ENCODE data around the gene TMEM108. TPM values are rescaled to one million over a fixed set of nuclear protein-coding genes. Genes with fewer than 3 reads are reported as not detected.

The TMEM108 gene
- total RNA-seq, 1 donor from 2014 or later = 2.4 TPM

DNA sequence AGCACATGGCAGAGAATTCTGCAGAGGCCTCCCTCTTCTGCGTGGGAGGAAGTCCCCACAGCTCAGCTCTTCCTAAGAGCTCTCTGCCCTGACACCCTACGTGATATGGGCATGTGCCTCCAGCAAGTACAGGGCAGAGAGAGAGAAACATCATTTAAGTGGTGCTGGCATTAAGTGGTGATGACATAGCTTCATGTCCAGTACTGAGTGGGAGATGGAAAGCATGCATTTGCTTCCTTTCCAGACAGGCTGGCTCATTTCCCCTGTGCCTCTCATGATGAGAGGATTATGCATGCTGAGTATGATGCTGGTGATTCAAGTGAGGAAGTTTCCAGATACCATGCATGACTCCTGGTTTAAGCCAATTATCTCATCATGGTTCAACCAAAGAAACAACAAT, 388.5 kb downstream of the TMEM108 start:
- H3K4me1 ChIP-seq = no peaks in the 10 kb centered on the region
- H3K4me3 ChIP-seq = no peak overlapping the region
- intact Hi-C loops (cut with micrococcal nuclease) = no loop called here
- no peaks in the 10 kb centered on the region for H3K36me3 ChIP-seq
- TF ChIP-seq, protein P1, sequence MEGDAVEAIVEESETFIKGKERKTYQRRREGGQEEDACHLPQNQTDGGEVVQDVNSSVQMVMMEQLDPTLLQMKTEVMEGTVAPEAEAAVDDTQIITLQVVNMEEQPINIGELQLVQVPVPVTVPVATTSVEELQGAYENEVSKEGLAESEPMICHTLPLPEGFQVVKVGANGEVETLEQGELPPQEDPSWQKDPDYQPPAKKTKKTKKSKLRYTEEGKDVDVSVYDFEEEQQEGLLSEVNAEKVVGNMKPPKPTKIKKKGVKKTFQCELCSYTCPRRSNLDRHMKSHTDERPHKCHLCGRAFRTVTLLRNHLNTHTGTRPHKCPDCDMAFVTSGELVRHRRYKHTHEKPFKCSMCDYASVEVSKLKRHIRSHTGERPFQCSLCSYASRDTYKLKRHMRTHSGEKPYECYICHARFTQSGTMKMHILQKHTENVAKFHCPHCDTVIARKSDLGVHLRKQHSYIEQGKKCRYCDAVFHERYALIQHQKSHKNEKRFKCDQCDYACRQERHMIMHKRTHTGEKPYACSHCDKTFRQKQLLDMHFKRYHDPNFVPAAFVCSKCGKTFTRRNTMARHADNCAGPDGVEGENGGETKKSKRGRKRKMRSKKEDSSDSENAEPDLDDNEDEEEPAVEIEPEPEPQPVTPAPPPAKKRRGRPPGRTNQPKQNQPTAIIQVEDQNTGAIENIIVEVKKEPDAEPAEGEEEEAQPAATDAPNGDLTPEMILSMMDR (IDR thresholded peaks at IDR 0.05; ENCODE audit: borderline replicate concordance) = no peak
- peaks cover 58% of the 10 kb centered on the region for H3K27me3 ChIP-seq (ENCODE audit: low read depth)
- no peak overlapping the region for H3K27ac ChIP-seq (replicated peaks)
- DNase-seq = no peak
- H3K9me3 ChIP-seq (replicated peaks) = no peaks in the 10 kb centered on the region

DNA sequence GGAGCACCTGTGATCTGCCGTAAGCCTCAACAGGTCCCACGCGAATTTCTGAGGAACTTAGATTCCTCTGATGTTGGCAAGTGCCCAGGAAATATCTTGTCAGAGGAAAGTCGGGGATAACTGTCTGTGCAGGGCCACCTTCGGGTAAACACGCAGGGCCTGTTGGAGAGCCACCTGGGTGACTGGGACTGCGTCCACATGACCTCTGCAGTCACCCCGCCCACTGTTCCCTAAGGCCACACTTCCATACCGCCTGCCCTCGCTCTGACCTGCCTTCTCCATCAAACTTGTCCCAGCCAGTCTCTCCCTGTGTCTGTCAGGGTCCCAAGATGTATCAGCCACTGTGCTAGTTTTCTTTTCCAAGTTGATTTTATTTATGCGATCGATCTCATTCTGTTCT, 390.4 kb downstream of the TMEM108 start:
- intact Hi-C loops (cut with micrococcal nuclease) = no loop called here
- Histone ChIP-seq H3K27ac (replicated peaks) (no peak overlapping the region), H3K4me3 (no peak overlapping the region), H3K27me3 (ENCODE audit: low read depth) (peaks cover 43% of the 10 kb centered on the region), H3K4me1 (no peaks in the 10 kb centered on the region), H3K9me3 (replicated peaks) (no peaks in the 10 kb centered on the region), H3K36me3 (no peaks in the 10 kb centered on the region)
- TF ChIP-seq, protein P1 (IDR thresholded peaks at IDR 0.05; ENCODE audit: borderline replicate concordance) = no peak
- no peak for DNase-seq

DNA sequence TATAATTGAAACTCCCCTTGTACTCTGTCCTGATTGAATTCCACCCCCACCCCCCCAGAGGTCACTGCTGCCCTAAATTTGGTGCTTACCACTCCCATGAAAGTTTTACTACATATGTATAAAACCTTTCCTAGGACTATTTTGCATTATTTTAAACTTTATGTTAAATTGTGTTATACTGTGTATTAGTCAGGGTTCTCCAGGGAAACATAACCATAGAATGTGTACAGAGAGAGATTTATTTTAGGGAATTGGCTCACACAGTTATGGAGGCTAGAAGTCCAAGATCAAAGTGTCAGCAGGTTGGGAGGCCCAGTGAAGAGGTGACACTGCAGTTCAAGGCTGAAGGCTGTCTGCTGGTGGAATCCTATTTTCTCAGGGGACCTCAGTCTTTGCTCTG, 390.9 kb downstream of the TMEM108 start:
- H3K27me3 ChIP-seq (ENCODE audit: low read depth) = peaks cover 38% of the 10 kb centered on the region
- H3K4me1 ChIP-seq = no peaks in the 10 kb centered on the region
- H3K4me3 ChIP-seq = no peak overlapping the region
- TF ChIP-seq, protein P1 (IDR thresholded peaks at IDR 0.05; ENCODE audit: borderline replicate concordance) = no peak
- DNase-seq = no peak
- intact Hi-C loops (cut with micrococcal nuclease) = no loop called here
- H3K9me3 ChIP-seq (replicated peaks) = no peaks in the 10 kb centered on the region
- H3K36me3 ChIP-seq = no peaks in the 10 kb centered on the region
- no peak overlapping the region for H3K27ac ChIP-seq (replicated peaks)

DNA sequence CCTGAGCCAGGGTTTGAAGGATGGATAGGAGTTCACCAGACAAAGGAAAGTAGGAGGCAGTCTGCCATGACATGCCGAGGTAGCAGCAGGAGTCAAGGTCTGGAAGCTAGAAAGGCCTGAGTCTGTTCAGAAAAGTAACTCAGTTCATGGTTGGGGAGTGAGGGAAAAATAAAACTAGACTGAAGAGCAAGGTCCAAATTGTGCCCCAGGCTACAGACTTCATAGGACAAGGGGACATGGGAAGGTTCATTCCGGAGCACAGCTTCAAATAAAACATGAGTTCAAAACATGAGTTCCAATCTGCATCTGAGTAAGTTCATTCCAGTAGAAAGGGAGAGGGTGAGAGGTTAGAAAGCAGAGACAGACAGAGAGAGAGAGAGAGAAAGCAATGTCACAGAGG, 401.4 kb downstream of the TMEM108 start:
- TF ChIP-seq, protein P1 (IDR thresholded peaks at IDR 0.05; ENCODE audit: borderline replicate concordance) = no peak
- Histone ChIP-seq H3K4me1 (peaks cover 3% of the 10 kb centered on the region), H3K9me3 (replicated peaks) (no peaks in the 10 kb centered on the region), H3K27me3 (ENCODE audit: low read depth) (no peaks in the 10 kb centered on the region), H3K36me3 (no peaks in the 10 kb centered on the region), H3K27ac (replicated peaks) (no peak overlapping the region), H3K4me3 (no peak overlapping the region)
- DNase-seq = no peak
- intact Hi-C loops (cut with micrococcal nuclease) = no loop called here

DNA sequence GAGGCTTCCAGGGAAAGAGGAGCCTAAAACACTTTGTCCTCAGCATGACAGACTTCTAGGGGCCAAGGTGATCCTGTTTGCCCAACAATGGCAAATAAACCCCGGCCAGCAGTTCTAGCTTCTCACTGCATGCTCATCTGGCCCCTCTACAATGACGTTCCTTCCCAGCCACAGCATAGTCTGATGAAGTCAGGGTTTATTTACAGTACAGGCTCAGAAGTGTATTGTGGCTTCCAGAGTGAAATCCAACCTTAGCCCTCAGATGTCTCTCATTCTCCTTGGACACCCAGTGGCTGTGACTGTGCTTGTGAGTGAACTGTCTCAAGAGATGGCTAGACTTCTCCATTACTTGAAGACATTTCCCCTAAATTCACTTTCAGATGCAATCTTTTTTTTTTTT, 402.5 kb downstream of the TMEM108 start:
- intact Hi-C loops (cut with micrococcal nuclease) = no loop called here
- TF ChIP-seq, protein P1 (IDR thresholded peaks at IDR 0.05; ENCODE audit: borderline replicate concordance) = no peak
- Histone ChIP-seq H3K4me1 (peaks cover 3% of the 10 kb centered on the region), H3K27me3 (ENCODE audit: low read depth) (no peaks in the 10 kb centered on the region), H3K9me3 (replicated peaks) (no peaks in the 10 kb centered on the region), H3K4me3 (no peak overlapping the region), H3K36me3 (no peaks in the 10 kb centered on the region), H3K27ac (replicated peaks) (no peak overlapping the region)
- no peak for DNase-seq

DNA sequence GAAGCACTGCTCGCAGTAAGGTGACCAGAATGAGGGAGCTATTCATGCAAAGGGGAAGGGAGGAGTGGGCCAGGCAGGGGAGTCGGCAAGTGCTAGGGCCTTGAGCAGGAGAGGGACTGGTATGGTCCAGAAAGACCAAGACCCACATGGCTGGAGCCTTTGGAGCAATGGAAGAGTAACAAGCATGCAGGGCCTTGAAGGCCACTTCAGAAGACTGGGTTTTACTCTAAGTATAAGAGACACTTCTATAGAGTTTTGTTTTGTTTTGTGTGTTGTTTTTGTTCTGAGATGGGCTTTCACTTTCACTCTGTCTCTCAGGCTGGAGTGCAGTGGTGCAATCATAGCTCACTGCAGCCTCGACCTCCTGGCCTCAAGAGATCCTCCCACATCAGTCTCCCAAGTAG, 403.7 kb downstream of the TMEM108 start:
- Histone ChIP-seq H3K27me3 (ENCODE audit: low read depth) (no peaks in the 10 kb centered on the region), H3K27ac (replicated peaks) (no peak overlapping the region), H3K36me3 (no peaks in the 10 kb centered on the region), H3K9me3 (replicated peaks) (no peaks in the 10 kb centered on the region), H3K4me3 (no peak overlapping the region), H3K4me1 (peaks cover 3% of the 10 kb centered on the region)
- DNase-seq = no peak
- intact Hi-C loops (cut with micrococcal nuclease) = no loop called here
- TF ChIP-seq, protein P1 (IDR thresholded peaks at IDR 0.05; ENCODE audit: borderline replicate concordance) = no peak

Data from left ventricle myocardium inferior (tissue), 1 donor.